GM19328 (cell line): ENCODE data around the gene CD300H.
"Not testable (repeated sequence)": the region's sequence is repeated elsewhere in the genome, so short reads cannot be mapped to it uniquely, and the experiment has no call there.

Experiments used
- ATAC-seq: cut with Tn5 transposase; IDR thresholded peaks from one replicate; pipeline ENCODE4 v1.9.1; 2021; ENCODE audit warnings: mild to moderate bottlenecking, moderate library complexity; ENCODE audit not compliant: unreplicated experiment

The CD300H gene

GRCh38 chr17:74585711-74586110 is 18.4 kb upstream of the CD300H start:
- no peak for ATAC-seq

DNA sequence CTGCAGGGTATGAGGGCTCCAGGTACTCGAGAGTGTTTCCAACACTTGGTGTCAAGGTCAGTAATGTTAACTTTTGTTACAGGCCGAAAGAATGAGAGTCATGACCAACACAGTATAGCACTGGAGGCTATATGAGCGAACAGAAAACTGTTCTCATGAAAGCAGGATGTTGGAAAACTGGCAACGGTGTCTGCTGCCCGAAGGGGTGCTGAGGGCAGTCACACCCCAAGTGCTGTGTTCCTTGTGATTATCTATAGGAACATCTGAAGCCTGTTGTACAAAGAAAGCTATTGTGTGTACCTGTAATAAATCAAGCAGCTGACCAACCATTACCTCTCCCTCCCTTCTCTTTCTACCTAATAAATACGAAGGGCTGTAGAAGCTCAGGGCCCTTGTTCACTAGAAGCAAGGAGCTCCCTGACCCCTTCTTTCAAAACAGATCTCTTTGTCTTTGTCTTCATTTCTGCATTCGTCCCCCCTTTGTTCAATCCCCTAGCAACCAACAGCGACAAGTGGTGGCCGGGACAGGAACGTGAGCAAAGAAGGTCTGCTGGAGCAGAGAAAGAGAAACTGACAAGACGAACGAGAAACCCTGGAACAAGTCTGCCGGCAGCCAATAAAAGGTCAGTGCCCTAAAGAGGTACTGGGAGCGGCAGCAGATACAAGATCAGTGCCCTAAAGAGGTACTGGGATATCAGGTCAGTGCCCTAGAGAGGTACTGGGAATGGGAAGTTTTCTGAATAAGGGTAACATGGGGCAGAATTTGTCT is 17.2 kb upstream of the CD300H start:
- ATAC-seq: no peak

- ATAC-seq: no peak
Observed at GRCh38 chr17:74582633-74583032, 15.3 kb upstream of the CD300H start.

DNA sequence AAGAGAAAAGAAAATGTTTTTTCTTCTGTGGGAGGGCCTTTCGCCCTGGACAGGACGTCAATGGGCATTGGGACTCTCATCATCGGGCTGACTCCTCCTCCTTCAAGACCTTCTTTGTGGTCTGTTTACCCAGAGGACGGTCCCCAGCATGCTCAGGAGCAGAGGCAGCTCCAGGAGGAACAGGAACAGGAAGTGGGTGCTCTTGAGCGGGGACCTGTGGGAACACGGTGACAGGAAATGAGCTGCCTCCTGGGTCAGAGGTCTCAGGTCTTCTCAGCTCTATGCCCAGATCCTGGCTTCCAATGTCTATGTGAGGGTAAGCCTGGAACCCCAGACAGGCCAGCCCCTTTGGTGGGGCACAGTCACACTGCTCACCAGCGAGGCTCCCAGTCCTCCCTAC is 12.6 kb upstream of the CD300H start:
- no peak for ATAC-seq

- no peak for ATAC-seq
Observed at GRCh38 chr17:74578979-74579378, 11.7 kb upstream of the CD300H start.

- ATAC-seq: no peak
Observed at GRCh38 chr17:74574489-74575142, 7.3 kb upstream of the CD300H start.

DNA sequence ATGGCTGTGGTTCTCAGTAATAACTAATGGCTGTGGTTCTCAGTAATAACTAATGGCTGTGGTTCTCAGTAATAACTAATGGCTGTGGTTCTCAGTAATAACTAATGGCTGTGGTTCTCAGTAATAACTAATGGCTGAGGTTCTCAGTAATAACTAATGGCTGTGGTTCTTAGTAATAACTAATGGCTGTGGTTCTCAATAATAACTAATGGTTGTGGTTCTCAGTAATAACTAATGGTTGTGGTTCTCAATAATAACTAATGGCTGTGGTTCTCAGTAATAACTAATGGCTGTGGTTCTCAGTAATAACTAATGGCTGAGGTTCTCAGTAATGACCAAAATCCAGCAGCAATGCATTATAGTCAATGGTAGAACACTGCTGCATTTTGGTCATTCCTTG is 6.3 kb upstream of the CD300H start:
- not testable (repeated sequence) for ATAC-seq

GRCh38 chr17:74573169-74573568 is 5.9 kb upstream of the CD300H start:
- ATAC-seq: no peak

GRCh38 chr17:74571621-74572270 is 4.4 kb upstream of the CD300H start:
- no peak for ATAC-seq

GRCh38 chr17:74569020-74570003 is 2.0 kb upstream of the CD300H start:
- no peak for ATAC-seq

- no peak for ATAC-seq
Observed at GRCh38 chr17:74568106-74568873, 981 bp upstream of the CD300H start.

GRCh38 chr17:74566132-74566753 is 1.1 kb downstream of the CD300H start:
- ATAC-seq: no peak

DNA sequence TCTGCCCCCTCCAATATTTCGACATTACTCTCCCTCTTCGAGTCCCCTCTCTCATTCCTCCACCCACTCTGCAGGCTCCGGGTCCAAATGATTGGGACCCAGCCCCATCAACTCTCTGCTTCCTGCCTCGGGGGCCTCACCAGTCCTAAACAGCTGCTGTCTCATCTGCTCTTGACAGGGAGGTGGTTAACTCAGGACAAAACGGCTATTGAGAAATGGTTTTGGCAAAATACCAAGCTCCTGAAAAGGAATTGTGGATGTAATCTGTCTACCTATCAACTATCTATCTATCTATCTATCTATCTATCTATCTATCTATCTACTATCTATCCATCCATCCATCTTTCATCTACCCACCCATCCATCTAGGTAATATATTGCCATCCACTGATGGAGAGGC is 2.2 kb downstream of the CD300H start:
- ATAC-seq: no peak

DNA sequence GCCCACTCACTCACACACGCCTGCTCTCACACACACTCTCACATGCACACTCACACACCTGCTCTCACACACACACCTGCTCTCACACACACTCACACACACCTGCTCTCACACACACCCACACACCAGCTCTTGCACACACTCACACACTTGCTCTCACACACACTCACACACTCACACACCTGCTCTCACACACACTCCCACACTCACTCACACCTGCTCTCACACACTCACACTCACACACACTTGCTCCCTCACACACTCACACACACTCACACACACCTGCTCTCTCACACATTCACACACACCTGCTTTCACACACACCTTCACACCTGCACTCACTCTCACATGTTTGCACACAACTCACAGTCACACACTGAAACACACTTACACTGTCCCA is 4.0 kb downstream of the CD300H start:
- no peak for ATAC-seq

- no peak for ATAC-seq
Observed at GRCh38 chr17:74561586-74561985, 5.7 kb downstream of the CD300H start.

DNA sequence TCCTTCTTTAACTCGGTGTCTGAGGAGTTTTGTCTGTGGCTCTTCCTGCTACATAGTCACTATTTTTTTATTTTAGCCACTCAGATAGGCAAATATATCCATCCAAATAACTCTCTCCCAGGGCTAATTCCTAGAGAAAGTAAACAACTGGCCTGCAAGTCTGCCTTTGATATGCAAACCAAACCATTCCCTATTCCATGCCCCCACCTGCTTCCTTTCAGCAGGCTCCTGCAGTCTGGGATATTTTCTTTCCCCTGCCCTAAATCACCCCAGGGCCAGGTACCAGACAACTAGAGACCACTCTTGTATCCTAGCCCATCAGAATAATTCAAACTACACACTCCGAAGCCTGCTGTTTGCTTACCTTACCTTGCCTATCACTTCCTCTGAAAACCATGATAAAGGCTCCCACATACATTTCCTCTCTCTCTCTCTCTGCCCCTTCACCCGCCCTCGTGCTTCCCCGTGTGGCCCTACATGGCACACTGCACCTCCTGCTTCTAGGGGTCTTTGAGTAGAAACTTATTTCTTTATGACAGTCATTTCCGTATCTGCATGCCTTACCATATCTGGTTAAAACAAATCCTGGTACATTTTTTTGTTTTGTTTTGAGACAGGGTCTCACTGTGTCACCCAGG is 8.3 kb downstream of the CD300H start:
- no peak for ATAC-seq

GRCh38 chr17:74558402-74558801 is 8.9 kb downstream of the CD300H start:
- ATAC-seq: not testable (repeated sequence)

DNA sequence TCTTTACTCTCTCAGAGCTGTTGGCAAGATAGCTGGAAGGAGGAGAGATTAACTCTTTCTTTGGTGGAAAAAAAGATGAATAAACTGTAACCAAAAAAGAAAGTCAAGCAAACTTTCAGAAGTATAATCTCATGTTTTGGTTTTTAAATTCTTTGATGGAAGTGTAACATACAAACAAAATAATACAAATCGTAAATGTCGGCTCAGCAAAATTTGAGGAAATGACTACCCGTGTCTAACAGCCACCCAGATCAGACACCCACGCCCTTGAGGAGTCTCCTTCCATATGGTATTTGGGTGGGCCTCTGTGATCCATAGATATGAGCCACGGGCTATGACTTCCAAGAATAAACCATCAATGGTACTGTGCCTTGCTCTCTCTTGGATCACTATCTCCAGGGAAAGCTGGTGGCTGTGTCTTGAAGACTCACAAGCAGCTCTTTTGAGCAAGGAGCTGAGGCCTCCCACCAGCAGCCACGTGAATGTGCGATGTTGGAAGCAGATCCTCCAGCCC is 11.8 kb downstream of the CD300H start:
- no peak for ATAC-seq

- ATAC-seq: no peak
Observed at GRCh38 chr17:74554909-74555308, 12.4 kb downstream of the CD300H start.
